A673 (cell line): ENCODE data around the gene FAM227A.

Experiments used
- CTCF ChIP-seq: fragments of 300-800, 200-600 bp; sonication (generic); conservative IDR thresholded peaks from 2 replicates; pipeline ENCODE4 v1.5.1; 2017; ENCODE audit warnings: low read depth, mild to moderate bottlenecking, antibody characterized with exemption, low read length, moderate library complexity, mixed read lengths
- EZH2 ChIP-seq: fragments of 200-600 bp; sonication (generic); IDR thresholded peaks from 2 replicates; pipeline ENCODE4 v1.6.1; 2017; ENCODE audit warnings: borderline replicate concordance, low read depth, mild to moderate bottlenecking, mixed read lengths, antibody characterized with exemption, low read length; ENCODE audit not compliant: poor library complexity, severe bottlenecking

GRCh38 chr22:38618258-38618657, 37.9 kb downstream of the FAM227A start:
- TF ChIP-seq CTCF (no peak), EZH2 (no peak)
